PC-9 (cell line): ENCODE data around the gene HPCAL1.

Experiments used
- CTCF ChIP-seq: fragments of 200-600 bp; sonication (generic); conservative IDR thresholded peaks from 2 replicates; pipeline ENCODE4 v1.6.1; 2017; ENCODE audit warnings: mixed run types, antibody characterized with exemption, mild to moderate bottlenecking, moderate library complexity
- EZH2 ChIP-seq: fragments of 200-600 bp; sonication (generic); IDR thresholded peaks from 2 replicates; pipeline ENCODE4 v1.8.0; 2017; ENCODE audit warnings: antibody characterized with exemption, low read depth

DNA sequence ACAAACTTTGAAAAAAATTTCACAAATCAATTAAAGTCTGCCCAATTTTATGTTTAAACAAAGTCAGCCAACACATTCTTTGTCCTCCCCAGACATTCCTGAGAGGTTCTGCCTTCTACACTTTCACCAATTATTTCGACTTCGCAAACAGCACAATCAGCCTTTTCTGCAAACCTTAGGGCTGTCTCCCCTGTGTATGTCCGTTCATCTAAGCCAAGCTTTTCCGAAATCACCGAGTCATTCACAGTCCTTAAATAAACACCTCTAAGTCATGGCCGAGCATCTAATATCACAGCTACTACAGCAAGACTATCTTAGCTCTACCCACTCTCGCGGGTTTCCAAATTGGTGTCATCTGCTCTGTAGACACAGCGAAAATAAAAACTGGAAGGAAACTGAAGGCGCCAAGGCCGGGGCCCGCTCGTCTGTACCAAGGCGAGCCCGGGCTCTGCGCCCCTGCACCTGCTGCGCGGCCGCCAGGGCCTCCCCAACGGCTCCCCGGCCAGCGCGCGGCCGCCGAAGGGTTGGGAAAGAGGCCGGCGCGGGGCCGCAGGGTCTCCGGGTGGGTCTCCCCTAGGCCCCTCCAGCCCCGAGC is 144.7 kb downstream of the HPCAL1 start:
- TF ChIP-seq CTCF (0 out of 2 replicates have a peak, but pooled peaks have one; percentile 13), EZH2 (no peak)
